Cardiac fibroblast (primary cell): ENCODE data around the gene PAX6.

Experiments
- DNase-seq, 2 donors: peaks; one replicate each; pipeline versions ENCODE4 v3.0.0 to v3.0.0-alpha.2; 2010; ENCODE audit warnings: low read depth in 2 of 2
- H3K4me3 ChIP-seq, 2 donors: replicated peaks in 1 of 2; 1 replicate in 1 of 2; 2 replicates in 1 of 2; pipeline ENCODE4 v1.5.1; 2011; ENCODE audit warnings: low read depth in 2 of 2, low read length in 2 of 2, mild to moderate bottlenecking in 2 of 2, moderate library complexity in 1 of 2
- TF ChIP-seq, protein P1 (sequence below): IDR thresholded peaks from one replicate; pipeline ENCODE4 v1.5.1; 2011; ENCODE audit warnings: low read depth, mild to moderate bottlenecking, low read length, inconsistent platforms

PAX6 gene

DNA sequence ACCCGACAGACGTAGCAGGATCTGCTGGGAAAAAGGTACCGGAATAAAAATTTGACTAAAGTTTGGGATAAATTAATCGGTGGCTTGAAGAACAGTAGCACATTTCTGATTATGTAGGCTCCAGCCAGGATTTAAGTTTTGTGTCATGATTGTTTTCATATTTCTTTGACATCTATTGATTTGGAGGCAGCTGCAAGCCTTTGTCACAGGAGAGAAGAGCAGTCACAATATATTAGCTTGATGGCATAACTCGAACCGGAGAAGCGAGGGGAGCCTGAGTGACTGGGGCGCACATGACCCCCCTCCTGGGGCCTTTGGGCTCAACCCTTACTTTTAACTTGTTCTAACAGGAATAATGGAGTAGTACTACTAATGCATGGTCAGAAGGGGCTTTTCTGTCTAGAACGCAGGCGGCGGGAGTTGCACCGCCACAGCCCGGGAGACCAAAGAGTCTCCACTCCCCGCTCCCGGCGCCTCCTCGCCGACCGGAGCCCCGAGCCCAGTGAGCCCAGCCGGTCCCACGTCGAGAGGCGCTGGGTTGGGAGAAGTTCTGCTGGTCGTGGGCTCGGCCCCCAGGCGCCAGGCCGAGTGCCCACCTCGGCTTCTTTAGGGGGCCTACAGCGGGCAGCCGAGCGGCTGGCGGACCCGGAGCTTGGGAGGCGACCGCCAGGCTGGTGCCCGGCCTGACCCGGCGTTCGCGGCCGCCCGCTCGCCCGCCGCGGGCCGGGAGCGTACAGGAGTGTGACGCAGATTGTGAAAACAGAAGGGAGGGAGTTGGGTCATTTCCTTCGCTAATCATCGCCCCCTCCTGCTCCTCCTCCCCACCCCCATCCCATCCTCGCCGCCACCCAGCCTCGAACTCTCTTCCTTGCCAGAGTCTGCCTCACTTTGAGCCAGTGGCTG, 15.7 kb upstream of the PAX6 start:
- no peak for DNase-seq
- H3K4me3 ChIP-seq = no peak overlapping the region
- TF ChIP-seq, protein P1, sequence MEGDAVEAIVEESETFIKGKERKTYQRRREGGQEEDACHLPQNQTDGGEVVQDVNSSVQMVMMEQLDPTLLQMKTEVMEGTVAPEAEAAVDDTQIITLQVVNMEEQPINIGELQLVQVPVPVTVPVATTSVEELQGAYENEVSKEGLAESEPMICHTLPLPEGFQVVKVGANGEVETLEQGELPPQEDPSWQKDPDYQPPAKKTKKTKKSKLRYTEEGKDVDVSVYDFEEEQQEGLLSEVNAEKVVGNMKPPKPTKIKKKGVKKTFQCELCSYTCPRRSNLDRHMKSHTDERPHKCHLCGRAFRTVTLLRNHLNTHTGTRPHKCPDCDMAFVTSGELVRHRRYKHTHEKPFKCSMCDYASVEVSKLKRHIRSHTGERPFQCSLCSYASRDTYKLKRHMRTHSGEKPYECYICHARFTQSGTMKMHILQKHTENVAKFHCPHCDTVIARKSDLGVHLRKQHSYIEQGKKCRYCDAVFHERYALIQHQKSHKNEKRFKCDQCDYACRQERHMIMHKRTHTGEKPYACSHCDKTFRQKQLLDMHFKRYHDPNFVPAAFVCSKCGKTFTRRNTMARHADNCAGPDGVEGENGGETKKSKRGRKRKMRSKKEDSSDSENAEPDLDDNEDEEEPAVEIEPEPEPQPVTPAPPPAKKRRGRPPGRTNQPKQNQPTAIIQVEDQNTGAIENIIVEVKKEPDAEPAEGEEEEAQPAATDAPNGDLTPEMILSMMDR = no peak

DNA sequence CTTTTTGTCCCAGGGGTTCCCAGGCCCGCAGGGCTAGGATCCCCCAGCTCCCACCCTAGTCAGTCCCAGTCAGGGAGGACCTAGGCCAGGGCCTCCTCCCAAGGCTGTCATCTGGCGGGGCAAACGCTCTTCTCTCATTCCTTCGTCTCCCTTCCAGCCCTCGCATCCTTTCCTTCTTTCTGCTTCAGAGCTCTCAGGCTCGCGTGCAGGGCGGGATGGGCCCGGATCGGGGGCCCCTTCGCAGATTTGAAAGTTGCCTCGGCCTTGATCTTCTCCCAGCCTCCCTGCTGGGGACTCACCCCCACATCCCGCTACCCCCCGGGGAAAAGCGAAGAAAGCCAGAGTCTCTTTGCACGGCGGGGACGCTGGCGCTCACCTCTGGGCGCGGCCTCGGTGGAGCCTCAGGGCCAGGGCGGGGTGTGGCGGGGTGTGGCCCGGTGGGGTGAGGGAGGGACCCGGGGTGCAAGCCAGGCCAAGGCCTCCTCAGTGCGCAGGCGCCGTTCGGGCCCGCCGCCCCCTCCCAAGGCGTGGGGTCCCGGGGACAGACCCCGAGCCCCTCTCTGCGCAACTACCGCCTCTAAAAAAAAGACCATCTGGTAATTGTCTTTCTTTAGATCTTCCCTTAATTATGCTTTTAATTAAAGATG, 14.8 kb upstream of the PAX6 start:
- TF ChIP-seq, protein P1 = no peak
- no peak overlapping the region for H3K4me3 ChIP-seq
- DNase-seq = no peak

DNA sequence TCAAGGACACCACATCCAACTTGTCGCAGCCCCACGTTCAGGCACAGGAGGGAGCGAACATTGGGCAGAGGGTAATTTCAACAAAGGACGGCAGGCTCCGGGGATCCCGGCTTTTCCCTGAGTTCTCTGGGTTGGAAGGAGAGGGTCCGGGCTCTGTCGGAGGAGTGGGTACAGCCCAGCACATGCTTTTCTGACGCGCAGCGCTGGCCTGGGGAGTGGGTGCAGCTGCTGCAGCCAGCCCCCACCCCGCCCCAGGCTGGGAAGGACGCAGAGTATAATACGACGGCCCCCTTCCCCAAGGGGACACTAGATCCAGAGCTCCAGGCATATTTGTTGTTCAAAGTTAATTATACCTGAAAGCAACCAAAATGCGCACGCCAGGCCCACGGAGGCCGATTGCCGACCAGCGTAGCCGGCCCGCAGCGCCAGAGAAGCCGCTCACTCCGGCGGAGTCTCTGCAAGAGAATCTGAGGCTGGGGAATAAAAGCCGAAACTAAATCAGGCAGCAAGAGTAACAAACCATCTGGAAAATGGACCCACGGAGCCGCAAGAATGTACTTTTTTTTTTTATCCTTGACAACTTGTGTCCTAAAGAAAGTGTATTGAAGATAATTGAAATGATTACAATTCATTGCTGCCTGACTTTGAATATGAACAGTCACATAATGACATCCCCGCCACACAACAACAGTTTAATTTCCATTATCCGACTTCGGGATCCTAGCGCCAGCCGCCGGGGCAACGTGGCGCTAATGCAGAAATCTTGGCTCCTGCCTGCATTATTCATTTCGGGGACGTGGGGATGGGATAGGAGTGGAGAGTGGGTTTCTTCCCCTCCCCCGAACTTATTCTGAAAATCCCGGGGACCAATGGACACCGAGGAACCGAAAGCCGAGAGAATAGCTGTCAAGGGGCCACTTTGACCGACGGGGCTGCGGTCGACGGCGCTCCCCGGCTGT, 14.0 kb upstream of the PAX6 start:
- no peak overlapping the region for H3K4me3 ChIP-seq
- TF ChIP-seq, protein P1 = no peak
- no peak for DNase-seq

DNA sequence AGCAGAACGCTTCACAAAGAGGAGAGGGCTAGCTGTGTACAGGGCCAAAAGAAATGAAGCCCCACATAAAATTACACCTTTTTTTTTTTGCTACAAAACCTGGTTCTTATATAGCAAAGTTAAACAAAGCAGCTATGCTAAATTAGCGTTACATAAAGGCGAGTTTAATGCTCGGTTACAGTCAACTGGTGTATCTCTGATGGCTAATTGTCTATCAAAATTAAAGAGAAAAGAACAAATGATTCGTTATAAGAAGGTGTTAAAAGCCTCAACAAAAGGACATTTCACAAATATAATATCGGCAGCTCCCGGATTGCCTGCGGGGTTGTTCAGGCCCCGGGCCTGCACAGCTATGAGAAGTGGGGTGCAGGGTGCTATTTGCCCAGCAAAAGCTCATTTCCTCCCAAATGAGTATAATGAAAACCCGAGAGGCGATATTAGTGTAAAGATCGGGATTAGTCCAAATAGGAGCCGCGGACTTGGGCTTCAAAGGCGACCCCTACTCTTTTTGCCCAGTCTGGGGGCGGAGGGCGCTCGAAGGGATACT, 13.3 kb upstream of the PAX6 start:
- TF ChIP-seq, protein P1 = no peak
- H3K4me3 ChIP-seq = no peak overlapping the region
- DNase-seq = no peak

DNA sequence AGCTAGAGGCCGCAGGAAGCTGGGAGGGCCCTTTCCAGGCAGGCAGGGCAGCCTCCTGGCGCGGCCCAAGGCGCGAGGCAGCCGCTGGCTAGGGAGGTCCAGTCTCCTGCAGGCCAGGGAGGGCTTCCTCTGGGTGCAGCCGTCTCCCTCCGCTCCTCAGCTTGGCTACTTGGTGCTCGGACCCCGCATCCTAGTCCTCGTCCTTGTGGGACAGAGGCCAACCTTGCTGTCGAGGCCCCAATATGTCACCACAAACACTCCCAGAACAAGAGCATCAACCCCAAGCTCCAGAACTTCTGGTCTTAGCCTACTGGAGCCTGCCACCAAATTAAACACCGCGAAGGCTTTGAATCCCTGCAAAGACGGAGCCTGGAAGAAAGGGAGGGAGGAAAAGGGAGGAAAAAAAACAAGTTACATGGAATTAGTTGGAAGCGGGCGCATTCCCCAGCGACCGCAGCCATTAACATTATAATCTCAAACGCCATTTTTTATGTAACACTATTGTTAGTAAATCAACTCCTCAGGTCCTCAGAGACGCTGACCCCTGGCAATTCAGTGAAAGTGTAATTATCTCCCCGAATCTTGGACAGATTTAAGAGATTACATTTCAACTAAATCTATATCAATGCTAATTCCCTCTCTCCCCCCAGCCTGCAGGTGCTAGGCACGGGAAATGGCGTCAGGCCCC, 12.7 kb upstream of the PAX6 start:
- TF ChIP-seq, protein P1 = no peak
- no peak for DNase-seq
- no peak overlapping the region for H3K4me3 ChIP-seq
